Neuronal stem cell (in vitro differentiated cells): ENCODE results near the gene PLSCR1.

Experiments
- DNase-seq: peaks from one replicate; pipeline ENCODE4 v3.0.0-alpha.2; 2013; ENCODE audit warnings: low spot score
- H2AFZ ChIP-seq: one replicate; pipeline ENCODE4 v1.6.1; 2013; ENCODE audit warnings: mild to moderate bottlenecking, low read length, inconsistent platforms
- H2AK5ac ChIP-seq: 2 replicates; pipeline ENCODE4 v1.6.1; 2013; ENCODE audit warnings: low read depth, mild to moderate bottlenecking, inconsistent platforms, low read length, moderate library complexity, mixed read lengths
- H2BK120ac ChIP-seq: 2 replicates; pipeline ENCODE4 v1.6.1; 2013; ENCODE audit warnings: low read depth, mild to moderate bottlenecking, inconsistent platforms, low read length, moderate library complexity, mixed read lengths
- H2BK12ac ChIP-seq: one replicate; pipeline ENCODE4 v1.6.1; 2013; ENCODE audit warnings: low read length, inconsistent platforms
- H2BK15ac ChIP-seq: 2 replicates; pipeline ENCODE4 v1.6.1; 2013; ENCODE audit warnings: mild to moderate bottlenecking, low read length, inconsistent platforms, mixed read lengths
- H2BK5ac ChIP-seq: one replicate; pipeline ENCODE4 v1.6.1; 2013; ENCODE audit warnings: inconsistent platforms, mild to moderate bottlenecking, low read length, moderate library complexity
- H3K14ac ChIP-seq: one replicate; pipeline ENCODE4 v1.6.1; 2013; ENCODE audit warnings: low read length, inconsistent platforms
- H3K18ac ChIP-seq: 2 replicates; pipeline ENCODE4 v1.6.1; 2013; ENCODE audit warnings: low read length, inconsistent platforms
- H3K23ac ChIP-seq: 2 replicates; pipeline ENCODE4 v1.6.1; 2013; ENCODE audit warnings: low read depth, mild to moderate bottlenecking, mixed read lengths, low read length, inconsistent platforms; ENCODE audit not compliant: poor library complexity
- H3K27ac ChIP-seq: replicated peaks from 3 replicates; pipeline ENCODE4 v1.5.1; 2013; ENCODE audit warnings: low read length, inconsistent platforms
- H3K27me3 ChIP-seq, 3 experiments: 2 replicates each; pipeline ENCODE4 v1.6.1; 2013; ENCODE audit warnings: low read length in 3 of 3, mild to moderate bottlenecking in 2 of 3, inconsistent platforms in 1 of 3, low read depth in 1 of 3, mixed read lengths in 1 of 3, moderate library complexity in 1 of 3; ENCODE audit not compliant: control insufficient read depth in 3 of 3, insufficient read depth in 3 of 3
- H3K36me3 ChIP-seq, 2 donors: replicated peaks in 1 of 2; 2 replicates each; pipeline ENCODE4 v1.6.1; 2013; ENCODE audit warnings: low read length in 2 of 2; ENCODE audit not compliant: control insufficient read depth in 2 of 2, insufficient read depth in 2 of 2
- H3K4ac ChIP-seq: 2 replicates; pipeline ENCODE4 v1.6.1; 2013; ENCODE audit warnings: inconsistent platforms, mild to moderate bottlenecking, low read length, moderate library complexity
- H3K4me1 ChIP-seq, 2 donors: 1 replicate in 1 of 2; 2 replicates in 1 of 2; pipeline ENCODE4 v1.6.1; 2013; ENCODE audit warnings: low read length in 2 of 2, low read depth in 1 of 2; ENCODE audit not compliant: control insufficient read depth in 2 of 2, insufficient read depth in 1 of 2
- H3K4me2 ChIP-seq: one replicate; pipeline ENCODE4 v1.6.1; 2013; ENCODE audit warnings: mild to moderate bottlenecking, low read length, inconsistent platforms; ENCODE audit not compliant: insufficient read depth, poor library complexity, severe bottlenecking
- H3K4me3 ChIP-seq, 2 donors: 2 replicates each; pipeline ENCODE4 v1.5.1; 2013; ENCODE audit warnings: low read length in 2 of 2, mild to moderate bottlenecking in 2 of 2, inconsistent platforms in 1 of 2, moderate library complexity in 1 of 2
- H3K79me1 ChIP-seq: one replicate; pipeline ENCODE4 v1.6.1; 2013; ENCODE audit warnings: low read depth, mild to moderate bottlenecking, inconsistent platforms, low read length, moderate library complexity
- H3K9ac ChIP-seq: one replicate; pipeline ENCODE4 v1.6.1; 2013; ENCODE audit warnings: mild to moderate bottlenecking, low read depth, low read length, inconsistent platforms; ENCODE audit not compliant: poor library complexity
- H3K9me3 ChIP-seq, 2 donors: replicated peaks in 1 of 2; 2 replicates each; pipeline versions ENCODE3 to v1.6.1; 2013; ENCODE audit warnings: low read length in 2 of 2, mild to moderate bottlenecking in 2 of 2, inconsistent platforms in 1 of 2, low read depth in 1 of 2, mixed read lengths in 1 of 2, moderate library complexity in 1 of 2; ENCODE audit not compliant: control insufficient read depth in 2 of 2, insufficient read depth in 1 of 2
- H4K8ac ChIP-seq: one replicate; pipeline ENCODE4 v1.6.1; 2013; ENCODE audit warnings: low read depth, mild to moderate bottlenecking, inconsistent platforms, low read length, moderate library complexity
- H4K91ac ChIP-seq: one replicate; pipeline ENCODE4 v1.6.1; 2013; ENCODE audit warnings: low read length, low read depth, mild to moderate bottlenecking, inconsistent platforms; ENCODE audit not compliant: poor library complexity
- WGBS, 2 donors: extraction: QIAGEN DNeasy Blood & Tissue Kit; methylation state at CpG; one replicate each; pipeline ENCODE4 v1.1.7; 2013; ENCODE audit warnings: missing lambda C conversion rate in 2 of 2, mixed read lengths in 1 of 2; ENCODE audit not compliant: insufficient read length in 2 of 2, insufficient replicate concordance in 1 of 2; ENCODE audit errors: extremely low coverage in 2 of 2; 5-methylcytosine and 5-hydroxymethylcytosine counted together

The PLSCR1 gene

DNA sequence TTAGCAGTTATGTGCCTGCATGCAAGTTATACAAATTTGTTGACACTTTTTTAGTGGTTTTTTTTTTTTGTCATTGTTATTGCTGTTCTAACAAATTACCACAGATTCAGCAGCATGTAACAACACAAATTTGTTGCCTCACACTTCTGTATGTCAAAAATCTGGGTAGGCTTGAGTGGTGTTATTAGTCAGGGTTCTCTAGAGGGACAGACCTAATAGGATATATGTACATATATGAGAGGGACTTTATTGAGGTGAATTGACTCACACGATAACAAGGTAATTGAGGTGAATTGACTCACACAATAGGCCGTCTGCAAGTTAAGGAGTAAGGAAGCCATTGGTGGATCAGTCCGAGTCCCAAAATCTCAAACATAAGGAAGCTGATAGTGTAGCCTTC, 15.0 kb upstream of the PLSCR1 start:
- no peaks in the 10 kb centered on the region for H3K36me3 ChIP-seq
- H3K4ac ChIP-seq, result no peak overlapping the region
- no peaks in the 10 kb centered on the region for H3K9me3 ChIP-seq
- no peak for DNase-seq
- H3K18ac ChIP-seq, result no peak overlapping the region
- H2BK5ac ChIP-seq, result no peak overlapping the region
- no peak overlapping the region for H2AK5ac ChIP-seq
- H2BK120ac ChIP-seq, result no peak overlapping the region
- H2AFZ ChIP-seq, result no peak overlapping the region
- H2BK15ac ChIP-seq, result no peak overlapping the region
- no peak overlapping the region for H3K27ac ChIP-seq
- no peaks in the 10 kb centered on the region for H3K79me1 ChIP-seq
- no peak overlapping the region for H4K8ac ChIP-seq
- no peak overlapping the region for H2BK12ac ChIP-seq
- no peak overlapping the region for H3K23ac ChIP-seq
- no peak overlapping the region for H3K4me2 ChIP-seq
- no peaks in the 10 kb centered on the region for H3K4me1 ChIP-seq
- H3K9ac ChIP-seq, result no peak overlapping the region
- H3K14ac ChIP-seq, result no peak overlapping the region
- H4K91ac ChIP-seq, result no peak overlapping the region
- no CpG with 5 or more reads among the region's 3 CpGs for WGBS, 2 donors
- H3K4me3 ChIP-seq, result no peak overlapping the region
- H3K27me3 ChIP-seq, result no peaks in the 10 kb centered on the region

DNA sequence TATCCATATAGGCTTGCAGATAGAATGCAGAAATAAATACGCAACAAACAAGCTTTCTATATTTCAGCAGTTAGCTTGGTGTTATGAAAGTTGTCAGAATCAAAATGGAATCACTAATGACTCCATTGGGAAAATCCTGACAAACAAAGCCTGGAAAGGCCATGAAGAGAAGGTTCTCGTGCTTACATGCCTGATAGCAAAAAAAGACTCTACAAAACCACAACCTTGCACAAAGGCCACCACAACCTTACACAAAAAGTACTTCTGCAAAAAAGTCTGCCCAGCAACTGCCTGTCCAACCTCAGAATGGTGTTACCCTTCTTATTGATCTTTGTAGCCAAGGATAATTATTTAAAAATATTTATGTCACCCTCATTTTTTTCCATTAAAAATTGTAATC, 14.4 kb upstream of the PLSCR1 start:
- no peak overlapping the region for H2BK120ac ChIP-seq
- H3K27me3 ChIP-seq, result no peaks in the 10 kb centered on the region
- no CpG with 5 or more reads among the region's 2 CpGs for WGBS, 2 donors
- no peak overlapping the region for H2BK12ac ChIP-seq
- no peak for DNase-seq
- H3K18ac ChIP-seq, result no peak overlapping the region
- H3K27ac ChIP-seq, result no peak overlapping the region
- H4K8ac ChIP-seq, result no peak overlapping the region
- H3K9me3 ChIP-seq, result no peaks in the 10 kb centered on the region
- H3K4me1 ChIP-seq, result no peaks in the 10 kb centered on the region
- no peak overlapping the region for H2BK15ac ChIP-seq
- no peak overlapping the region for H3K23ac ChIP-seq
- no peak overlapping the region for H3K14ac ChIP-seq
- H3K4ac ChIP-seq, result no peak overlapping the region
- no peak overlapping the region for H2AK5ac ChIP-seq
- H2AFZ ChIP-seq, result no peak overlapping the region
- H3K4me3 ChIP-seq, result no peak overlapping the region
- H3K4me2 ChIP-seq, result no peak overlapping the region
- no peak overlapping the region for H4K91ac ChIP-seq
- H3K9ac ChIP-seq, result no peak overlapping the region
- H3K36me3 ChIP-seq, result no peaks in the 10 kb centered on the region
- H3K79me1 ChIP-seq, result no peaks in the 10 kb centered on the region
- H2BK5ac ChIP-seq, result no peak overlapping the region

DNA sequence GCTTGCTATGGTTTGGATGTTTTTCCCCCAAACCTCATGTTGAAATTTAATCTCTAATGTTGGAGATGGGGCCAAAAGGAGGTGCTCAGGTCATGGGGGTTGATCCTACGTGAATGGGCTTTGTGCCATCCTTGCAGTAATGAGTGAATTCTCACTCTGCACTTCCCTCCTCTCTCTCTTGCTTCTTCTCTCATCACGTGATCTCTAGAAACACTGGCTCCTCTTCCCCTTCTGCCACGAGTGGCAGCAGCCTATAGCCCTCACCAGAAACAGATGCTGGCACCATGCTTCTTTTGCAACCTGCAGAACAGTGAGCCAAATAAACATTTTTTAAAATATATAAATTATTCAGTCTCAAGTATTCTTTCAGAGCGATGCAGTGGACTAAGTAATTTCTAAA, 13.3 kb upstream of the PLSCR1 start:
- no peak overlapping the region for H3K18ac ChIP-seq
- WGBS, 2 donors, result no CpG with 5 or more reads among the region's 4 CpGs
- no peaks in the 10 kb centered on the region for H3K4me1 ChIP-seq
- DNase-seq, result no peak
- H3K9ac ChIP-seq, result no peak overlapping the region
- H2BK120ac ChIP-seq, result no peak overlapping the region
- H4K91ac ChIP-seq, result no peak overlapping the region
- H3K4me2 ChIP-seq, result no peak overlapping the region
- H3K27ac ChIP-seq, result no peak overlapping the region
- no peaks in the 10 kb centered on the region for H3K36me3 ChIP-seq
- H2AK5ac ChIP-seq, result no peak overlapping the region
- H2BK5ac ChIP-seq, result no peak overlapping the region
- no peak overlapping the region for H2BK15ac ChIP-seq
- no peak overlapping the region for H3K4me3 ChIP-seq
- H3K9me3 ChIP-seq, result no peaks in the 10 kb centered on the region
- H3K23ac ChIP-seq, result no peak overlapping the region
- H2AFZ ChIP-seq, result no peak overlapping the region
- H3K4ac ChIP-seq, result no peak overlapping the region
- H2BK12ac ChIP-seq, result no peak overlapping the region
- H3K79me1 ChIP-seq, result no peaks in the 10 kb centered on the region
- no peak overlapping the region for H3K14ac ChIP-seq
- H4K8ac ChIP-seq, result no peak overlapping the region
- no peaks in the 10 kb centered on the region for H3K27me3 ChIP-seq

DNA sequence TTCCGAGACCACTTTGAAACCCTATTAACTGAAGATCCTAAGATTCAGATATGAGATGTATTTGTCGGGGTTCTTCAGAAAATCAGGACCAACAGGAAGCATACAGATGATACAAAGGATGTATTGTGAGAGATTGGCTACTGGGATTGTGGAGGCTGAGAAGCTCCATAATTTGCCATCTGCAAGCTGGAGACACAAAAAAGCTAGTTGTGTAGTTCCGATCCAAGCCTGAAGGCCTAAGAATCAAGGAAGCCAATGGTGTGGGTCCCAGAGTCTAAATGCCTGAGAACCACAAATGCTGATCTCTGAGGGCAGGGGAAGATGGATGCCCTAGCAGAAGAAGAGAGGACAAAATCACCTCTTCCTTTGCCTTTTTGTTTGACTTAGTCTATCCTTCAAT, 10.9 kb upstream of the PLSCR1 start:
- no peak overlapping the region for H4K91ac ChIP-seq
- H3K18ac ChIP-seq, result no peak overlapping the region
- H3K9ac ChIP-seq, result no peak overlapping the region
- no peak overlapping the region for H2BK5ac ChIP-seq
- H4K8ac ChIP-seq, result no peak overlapping the region
- no peaks in the 10 kb centered on the region for H3K27me3 ChIP-seq
- no peak overlapping the region for H3K27ac ChIP-seq
- H3K4me1 ChIP-seq, result no peaks in the 10 kb centered on the region
- no peak overlapping the region for H3K4ac ChIP-seq
- H2BK120ac ChIP-seq, result no peak overlapping the region
- no peak overlapping the region for H2BK15ac ChIP-seq
- no peak overlapping the region for H2AK5ac ChIP-seq
- no peaks in the 10 kb centered on the region for H3K9me3 ChIP-seq
- H3K79me1 ChIP-seq, result no peaks in the 10 kb centered on the region
- H2BK12ac ChIP-seq, result no peak overlapping the region
- no peak overlapping the region for H3K4me2 ChIP-seq
- no CpG with 5 or more reads among the region's 3 CpGs for WGBS, 2 donors
- no peaks in the 10 kb centered on the region for H3K36me3 ChIP-seq
- H3K14ac ChIP-seq, result no peak overlapping the region
- H2AFZ ChIP-seq, result no peak overlapping the region
- H3K4me3 ChIP-seq, result no peak overlapping the region
- no peak for DNase-seq
- no peak overlapping the region for H3K23ac ChIP-seq
